Right renal cortex interstitium (tissue), 3 donors: Measurements from ENCODE around the gene TBCCD1. TPM values are rescaled to one million over a fixed set of nuclear protein-coding genes. Genes with fewer than 3 reads are reported as not detected.
"Not testable (repeated sequence)": the region's sequence is repeated elsewhere in the genome, so short reads cannot be mapped to it uniquely, and the experiment has no call there.

Experiments used
- DNase-seq, 3 donors: peaks; one replicate each; pipeline ENCODE4 v3.0.0-alpha.2; 2013; ENCODE audit warnings: low read depth in 3 of 3, low spot score in 2 of 3
- polyA plus RNA-seq, 3 donors: library from polyadenylated mRNA; unstranded; fragments of 120-200 nt; gene quantifications; one replicate each; pipeline ENCODE4 v1.2.1, GENCODE V29; 2013; ENCODE audit not compliant: insufficient read length in 3 of 3

The TBCCD1 gene
- polyA plus RNA-seq, 3 donors = 19.3 to 19.7 (median 19.5) TPM

GRCh38 chr3:186564586-186564985 lies 2.6 kb downstream of the TBCCD1 start:
- DNase-seq = no peak

- no peak for DNase-seq
These were observed 14.6 kb downstream of the TBCCD1 start for GRCh38 chr3:186552408-186553031.

GRCh38 chr3:186551387-186551786 lies 15.8 kb downstream of the TBCCD1 start:
- no peak for DNase-seq

GRCh38 chr3:186549497-186549896 lies 17.6 kb downstream of the TBCCD1 start:
- DNase-seq = no peak

GRCh38 chr3:186544281-186544680 lies 22.9 kb downstream of the TBCCD1 start, which contains the start of gene CRYGS:
TSS of gene CRYGS (minus strand) at chr3:186544380. CDS start at chr3:186544326, 54 bp downstream.
- no peak for DNase-seq

- DNase-seq = no peak
These were observed 26.3 kb downstream of the TBCCD1 start for GRCh38 chr3:186540835-186541226.

GRCh38 chr3:186540221-186540834 lies 26.8 kb downstream of the TBCCD1 start:
- DNase-seq = peak; percentile 63 to 69 (median 66)

- DNase-seq = no peak
These were observed 28.4 kb downstream of the TBCCD1 start for GRCh38 chr3:186538779-186539178.

- DNase-seq = no peak
These were observed 30.0 kb downstream of the TBCCD1 start for GRCh38 chr3:186536883-186537844.

GRCh38 chr3:186534113-186534669 lies 32.9 kb downstream of the TBCCD1 start:
- DNase-seq = no peak

- DNase-seq = no peak
These were observed 34.5 kb downstream of the TBCCD1 start for GRCh38 chr3:186532598-186533072.

- DNase-seq = not testable (repeated sequence)
These were observed 35.4 kb downstream of the TBCCD1 start for GRCh38 chr3:186531694-186532093.

GRCh38 chr3:186530415-186530814 lies 36.7 kb downstream of the TBCCD1 start:
- no peak for DNase-seq

GRCh38 chr3:186529201-186529999 lies 37.7 kb downstream of the TBCCD1 start:
- DNase-seq = no peak

- DNase-seq = no peak
These were observed 40.9 kb downstream of the TBCCD1 start for GRCh38 chr3:186526256-186526606.

GRCh38 chr3:186525369-186526255 lies 41.5 kb downstream of the TBCCD1 start:
- no peak for DNase-seq

GRCh38 chr3:186524616-186525015 lies 42.5 kb downstream of the TBCCD1 start:
- DNase-seq = no peak

GRCh38 chr3:186523434-186523833 lies 43.7 kb downstream of the TBCCD1 start:
- DNase-seq = no peak

GRCh38 chr3:186523022-186523421 lies 44.1 kb downstream of the TBCCD1 start:
- DNase-seq = no peak
